GM18951 (cell line): ENCODE measurements around the gene PCMTD2.
"Not testable (repeated sequence)": the region's sequence is repeated elsewhere in the genome, so short reads cannot be mapped to it uniquely, and the experiment has no call there.

Experiments used
- POLR2A ChIP-seq: IDR thresholded peaks from 4 replicates; pipeline ENCODE4 v1.6.1; 2011; ENCODE audit warnings: mild to moderate bottlenecking; ENCODE audit not compliant: insufficient read length, insufficient read depth; ENCODE audit errors: extremely low read depth
- in situ Hi-C: fragments of 300-500 bp; cut with MboI; formaldehyde crosslinking; loops from one replicate; pipeline ENCODE4 v1.12.0; 2022; ENCODE audit warnings: low sequenced_read_pairs, mixed read lengths, inconsistent platforms; ENCODE audit not compliant: unreplicated experiment

PCMTD2 gene

GRCh38 chr20:64228751-64229506 lies 26.6 kb upstream of the PCMTD2 start:
- in situ Hi-C loops: no loop called here

GRCh38 chr20:64229507-64230061 lies 26.0 kb upstream of the PCMTD2 start:
- in situ Hi-C loops: no loop called here
- TF ChIP-seq POLR2A: no peak

More at GRCh38 chr20:64228751-64229506, 26.6 kb upstream of the PCMTD2 start:
- no peak for TF ChIP-seq POLR2A

GRCh38 chr20:64230461-64231145 lies 24.9 kb upstream of the PCMTD2 start:
- in situ Hi-C loops: no loop called here
- TF ChIP-seq POLR2A: no peak

- no peak for TF ChIP-seq POLR2A
- in situ Hi-C loops: no loop called here
These were observed 23.7 kb upstream of the PCMTD2 start for GRCh38 chr20:64231621-64232550.

- TF ChIP-seq POLR2A: no peak
- in situ Hi-C loops: no loop called here
These were observed 22.8 kb upstream of the PCMTD2 start for GRCh38 chr20:64232794-64233193.

GRCh38 chr20:64233725-64234124 lies 21.8 kb upstream of the PCMTD2 start:
- in situ Hi-C loops: no loop called here
- TF ChIP-seq POLR2A: no peak

- TF ChIP-seq POLR2A: no peak
- in situ Hi-C loops: no loop called here
These were observed 21.2 kb upstream of the PCMTD2 start for GRCh38 chr20:64234291-64234791.

- in situ Hi-C loops: not testable (repeated sequence)
These were observed 20.5 kb upstream of the PCMTD2 start for GRCh38 chr20:64234921-64235565.

- in situ Hi-C loops: no loop called here
- TF ChIP-seq POLR2A: no peak
These were observed 19.1 kb upstream of the PCMTD2 start for GRCh38 chr20:64236137-64237088.

- in situ Hi-C loops: no loop called here
- no peak for TF ChIP-seq POLR2A
These were observed 18.2 kb upstream of the PCMTD2 start for GRCh38 chr20:64237316-64237715.

- no peak for TF ChIP-seq POLR2A
- in situ Hi-C loops: no loop called here
These were observed 17.3 kb upstream of the PCMTD2 start for GRCh38 chr20:64238115-64238825.

- in situ Hi-C loops: no loop called here
- no peak for TF ChIP-seq POLR2A
These were observed 16.6 kb upstream of the PCMTD2 start for GRCh38 chr20:64238851-64239387.
